Measurements from ENCODE around the gene TAS2R19. TPM values are rescaled to one million over a fixed set of nuclear protein-coding genes. Genes with fewer than 3 reads are reported as not detected.

Gene TAS2R19
- total and polyA plus RNA-seq, 9 donors, result 0.45 to 8.2 (median 3.3) TPM

- no peaks in the 10 kb centered on the region for H3K4me1 ChIP-seq (ENCODE audit: insufficient read depth)
- no peak overlapping the region for H3K27ac ChIP-seq
- DNase-seq, result no peak
- no peaks in the 10 kb centered on the region for H3K9me3 ChIP-seq
- no peaks in the 10 kb centered on the region for H3K27me3 ChIP-seq
- H3K36me3 ChIP-seq, result no peaks in the 10 kb centered on the region
- no peak overlapping the region for H3K4me3 ChIP-seq
- intact Hi-C loops (cut with DNase I), result no loop called here
- 65 to 74% (median 67%) methylated on average over 2 of the region's 2 CpGs for WGBS, 3 donors
- no peak for TF ChIP-seq EP300 (IDR thresholded peaks at IDR 0.05)
- TF ChIP-seq POLR2A (IDR thresholded peaks at IDR 0.05), result no peak
- TF ChIP-seq, protein P1, sequence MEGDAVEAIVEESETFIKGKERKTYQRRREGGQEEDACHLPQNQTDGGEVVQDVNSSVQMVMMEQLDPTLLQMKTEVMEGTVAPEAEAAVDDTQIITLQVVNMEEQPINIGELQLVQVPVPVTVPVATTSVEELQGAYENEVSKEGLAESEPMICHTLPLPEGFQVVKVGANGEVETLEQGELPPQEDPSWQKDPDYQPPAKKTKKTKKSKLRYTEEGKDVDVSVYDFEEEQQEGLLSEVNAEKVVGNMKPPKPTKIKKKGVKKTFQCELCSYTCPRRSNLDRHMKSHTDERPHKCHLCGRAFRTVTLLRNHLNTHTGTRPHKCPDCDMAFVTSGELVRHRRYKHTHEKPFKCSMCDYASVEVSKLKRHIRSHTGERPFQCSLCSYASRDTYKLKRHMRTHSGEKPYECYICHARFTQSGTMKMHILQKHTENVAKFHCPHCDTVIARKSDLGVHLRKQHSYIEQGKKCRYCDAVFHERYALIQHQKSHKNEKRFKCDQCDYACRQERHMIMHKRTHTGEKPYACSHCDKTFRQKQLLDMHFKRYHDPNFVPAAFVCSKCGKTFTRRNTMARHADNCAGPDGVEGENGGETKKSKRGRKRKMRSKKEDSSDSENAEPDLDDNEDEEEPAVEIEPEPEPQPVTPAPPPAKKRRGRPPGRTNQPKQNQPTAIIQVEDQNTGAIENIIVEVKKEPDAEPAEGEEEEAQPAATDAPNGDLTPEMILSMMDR (IDR thresholded peaks at IDR 0.05), result no peak
These were observed 967 bp upstream of the TAS2R19 start for GRCh38 chr12:11023387-11023786.

- no peak for TF ChIP-seq EP300 (IDR thresholded peaks at IDR 0.05)
- Histone ChIP-seq H3K4me3 (no peak overlapping the region), H3K27ac (no peak overlapping the region), H3K4me1 (ENCODE audit: insufficient read depth) (no peaks in the 10 kb centered on the region), H3K27me3 (no peaks in the 10 kb centered on the region), H3K9me3 (no peaks in the 10 kb centered on the region), H3K36me3 (no peaks in the 10 kb centered on the region)
- WGBS, 3 donors, result 55 to 98% (median 92%) methylated on average over 1 of the region's 1 CpG
- intact Hi-C loops (cut with DNase I), result no loop called here
- DNase-seq, result no peak
These were observed 5.5 kb downstream of the TAS2R19 start for GRCh38 chr12:11016937-11017336.

DNA sequence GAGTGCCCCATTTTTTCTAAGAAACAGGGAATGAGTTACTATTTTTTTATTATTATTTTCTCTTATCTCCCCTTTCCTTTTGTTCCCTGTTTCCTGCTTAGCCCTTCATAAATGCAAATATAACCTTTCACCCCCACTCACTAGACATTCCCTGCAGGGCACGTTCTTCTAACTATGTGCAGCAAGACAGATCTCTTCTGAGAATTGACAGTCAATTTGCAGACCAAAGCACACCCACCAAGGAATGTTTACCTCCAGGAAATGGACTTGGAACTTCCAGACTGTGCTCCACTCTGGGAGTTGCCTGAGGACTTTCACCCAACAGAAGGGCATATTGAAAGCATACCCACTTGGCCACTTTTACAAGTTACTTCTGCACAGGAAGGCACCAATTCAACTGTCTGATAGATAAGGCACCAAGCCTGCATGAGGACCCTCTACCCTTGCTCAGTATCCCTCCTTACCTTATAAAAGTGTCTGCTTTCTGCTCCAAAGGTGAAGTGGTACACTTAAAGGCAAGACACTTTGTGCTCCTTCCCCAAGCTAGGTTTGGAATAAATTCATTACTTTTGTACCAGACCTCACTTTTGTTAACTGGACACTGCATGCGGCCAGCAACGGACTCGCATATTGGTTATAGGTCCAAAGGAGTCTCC is 6.5 kb downstream of the TAS2R19 start:
- H3K27ac ChIP-seq, result no peak overlapping the region
- H3K27me3 ChIP-seq, result no peaks in the 10 kb centered on the region
- intact Hi-C loops (cut with DNase I), result no loop called here
- 87 to 90% (median 88%) methylated on average over 4 of the region's 4 CpGs for WGBS, 3 donors
- no peaks in the 10 kb centered on the region for H3K9me3 ChIP-seq
- H3K4me3 ChIP-seq, result no peak overlapping the region
- TF ChIP-seq POLR2A (IDR thresholded peaks at IDR 0.05) (no peak), EP300 (IDR thresholded peaks at IDR 0.05) (no peak)
- TF ChIP-seq, protein P1 (IDR thresholded peaks at IDR 0.05), result no peak
- H3K36me3 ChIP-seq, result no peaks in the 10 kb centered on the region
- no peaks in the 10 kb centered on the region for H3K4me1 ChIP-seq (ENCODE audit: insufficient read depth)
- no peak for DNase-seq

DNA sequence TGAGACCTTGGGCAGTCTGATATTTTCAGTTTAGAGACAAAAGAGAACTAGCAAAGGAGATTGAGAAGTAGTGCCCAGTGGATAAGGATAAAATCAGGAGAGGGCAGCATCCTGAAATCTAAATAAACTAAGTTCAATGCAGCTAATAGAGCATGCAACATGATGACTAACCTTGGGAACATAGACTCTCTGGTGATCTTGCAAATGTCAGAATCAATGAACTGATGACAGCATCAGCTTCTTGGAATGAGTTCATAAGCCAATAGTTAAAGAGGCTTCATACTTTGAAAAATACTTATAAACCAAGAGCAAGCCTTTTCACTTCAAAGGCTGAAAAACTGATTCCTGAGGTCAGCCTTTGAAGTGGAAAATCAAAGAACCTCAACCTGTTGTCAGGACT is 8.2 kb downstream of the TAS2R19 start:
- Histone ChIP-seq H3K4me1 (ENCODE audit: insufficient read depth) (no peaks in the 10 kb centered on the region), H3K27ac (no peak overlapping the region), H3K4me3 (no peak overlapping the region), H3K9me3 (no peaks in the 10 kb centered on the region), H3K27me3 (no peaks in the 10 kb centered on the region), H3K36me3 (no peaks in the 10 kb centered on the region)
- intact Hi-C loops (cut with DNase I), result no loop called here
- no peak for DNase-seq
- TF ChIP-seq POLR2A (IDR thresholded peaks at IDR 0.05) (no peak), EP300 (IDR thresholded peaks at IDR 0.05) (no peak)
- TF ChIP-seq, protein P1 (IDR thresholded peaks at IDR 0.05), result no peak

GRCh38 chr12:11007608-11008007 is 14.8 kb downstream of the TAS2R19 start:
- Histone ChIP-seq H3K27me3 (no peaks in the 10 kb centered on the region), H3K4me1 (ENCODE audit: insufficient read depth) (no peaks in the 10 kb centered on the region), H3K27ac (no peak overlapping the region), H3K4me3 (no peak overlapping the region), H3K9me3 (no peaks in the 10 kb centered on the region), H3K36me3 (no peaks in the 10 kb centered on the region)
- 94 to 96% (median 95%) methylated on average over 1 of the region's 1 CpG for WGBS, 3 donors
- intact Hi-C loops (cut with DNase I), result no loop called here
- no peak for DNase-seq
- TF ChIP-seq, protein P1 (IDR thresholded peaks at IDR 0.05), result no peak
- TF ChIP-seq POLR2A (IDR thresholded peaks at IDR 0.05) (no peak), EP300 (IDR thresholded peaks at IDR 0.05) (no peak)
